NCI-H82 treated with DMSO at 0.1 percent for 48 hours (cell line): Measurements from ENCODE around the gene MSI2.

Experiments
- DNase-seq: peaks from one replicate; lab custom pipeline; 2025; ENCODE audit not compliant: unreplicated experiment; lab: John Stamatoyannopoulos, UW

The MSI2 gene

DNA sequence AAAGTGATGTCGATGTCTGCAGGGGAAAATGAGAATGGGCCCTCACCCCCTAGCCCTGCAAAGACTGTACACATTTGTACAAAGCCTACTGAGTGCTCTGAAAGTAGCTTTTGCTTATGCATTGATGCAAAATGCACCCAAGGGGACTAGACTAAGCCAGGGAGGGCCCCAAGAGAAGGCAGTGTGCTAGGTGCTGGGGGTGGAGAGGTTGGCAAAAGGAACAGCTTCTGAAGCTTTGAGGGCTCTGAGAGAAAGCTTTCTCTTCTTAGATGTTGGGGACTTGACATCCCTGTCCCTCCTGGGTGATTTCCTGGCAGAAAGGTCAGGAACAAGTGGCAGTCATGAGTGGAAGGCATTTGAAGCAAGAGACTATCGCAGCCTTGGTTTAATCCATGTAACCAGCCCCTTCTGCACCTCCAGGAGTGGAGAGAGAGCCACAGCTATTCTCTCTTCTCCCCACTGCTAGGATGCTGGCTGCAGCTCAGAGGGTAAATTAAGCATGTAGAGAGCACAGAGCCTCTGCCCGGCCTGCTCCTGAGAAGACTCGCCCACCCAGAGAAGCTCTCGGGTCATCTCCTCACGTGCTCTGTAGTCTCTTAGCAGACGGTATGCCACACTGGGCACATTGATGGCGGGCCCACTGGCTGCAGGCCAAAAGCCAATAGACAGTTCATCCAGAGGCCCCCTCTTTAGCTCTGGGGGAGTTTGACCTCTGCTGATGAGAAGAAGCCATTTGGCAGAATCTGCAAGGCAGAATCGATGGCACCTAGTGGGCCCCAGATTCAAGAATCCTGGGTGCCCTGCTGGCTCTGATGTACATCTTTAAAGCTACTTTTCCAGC, 221.4 kb downstream of the MSI2 start:
- DNase-seq = no peak

DNA sequence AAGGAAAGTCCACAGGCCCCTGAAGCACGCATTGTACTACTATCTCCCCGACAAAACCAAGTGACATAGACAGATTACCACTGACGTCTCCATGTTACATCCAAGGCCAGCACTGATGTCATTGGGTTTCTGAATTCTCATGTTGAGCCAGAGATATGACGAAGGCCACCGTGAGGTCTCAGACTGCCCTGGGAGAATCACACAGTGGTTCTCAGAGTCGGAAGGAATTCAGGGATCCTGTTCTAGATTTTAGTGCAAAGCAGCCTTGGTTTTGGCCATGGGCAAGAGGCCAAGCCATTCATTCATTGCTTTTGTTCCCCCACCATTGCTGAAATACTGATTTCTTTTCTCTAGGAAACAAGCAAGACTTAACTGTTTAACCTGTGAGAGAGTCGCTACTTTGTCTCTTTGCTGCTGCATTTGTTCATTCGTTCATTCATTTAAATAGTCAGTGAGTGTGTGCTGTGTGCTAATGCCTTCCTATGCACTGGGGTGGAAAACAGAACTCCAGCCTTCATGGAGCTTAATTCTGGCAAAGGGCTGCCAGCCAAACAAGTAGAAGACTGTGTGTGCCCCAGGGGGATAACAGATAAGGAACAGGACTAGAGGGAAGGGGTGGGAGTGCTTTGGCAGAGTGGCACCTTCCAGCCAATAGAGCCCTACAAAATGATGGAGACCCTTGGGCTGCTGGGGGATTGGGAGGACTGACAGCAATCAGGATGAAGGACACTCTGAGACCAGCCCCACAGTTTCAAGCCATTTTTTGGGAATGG, 222.3 kb downstream of the MSI2 start:
- no peak for DNase-seq

DNA sequence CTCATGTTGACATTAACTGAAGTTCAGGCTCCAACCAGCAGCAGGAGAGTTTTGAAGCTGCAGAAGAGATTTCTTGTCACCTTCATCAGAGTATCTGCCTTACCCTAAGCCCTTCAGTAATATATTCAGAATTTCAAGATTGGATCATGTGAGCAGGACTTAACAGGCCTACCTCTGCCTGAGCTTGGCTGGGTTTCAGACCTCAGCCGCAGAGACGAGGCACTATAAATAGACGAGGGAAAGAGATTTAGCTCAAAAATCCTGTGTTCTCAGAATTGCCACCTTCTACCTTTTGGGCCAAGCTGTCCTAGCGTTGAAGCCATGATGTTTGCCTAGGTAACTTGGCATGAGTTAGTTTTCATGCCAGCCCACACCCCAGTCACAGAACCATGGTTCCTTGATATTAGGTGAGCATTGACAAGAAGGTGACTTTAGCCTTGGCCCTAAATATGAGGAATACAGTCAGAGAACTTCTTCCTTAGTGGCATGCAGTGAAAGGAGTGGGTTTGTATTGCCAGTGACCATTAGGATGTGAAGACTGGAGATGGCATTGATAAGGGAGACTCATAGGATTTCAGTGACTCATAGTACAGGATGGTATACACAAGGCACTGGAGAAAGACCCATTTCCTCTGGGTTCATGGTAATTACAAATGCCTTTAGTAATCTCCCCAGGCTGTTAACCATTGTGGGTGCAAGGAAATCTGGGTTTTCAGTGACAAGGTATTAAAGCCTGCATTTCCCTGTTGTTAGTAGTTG, 224.3 kb downstream of the MSI2 start:
- no peak for DNase-seq

DNA sequence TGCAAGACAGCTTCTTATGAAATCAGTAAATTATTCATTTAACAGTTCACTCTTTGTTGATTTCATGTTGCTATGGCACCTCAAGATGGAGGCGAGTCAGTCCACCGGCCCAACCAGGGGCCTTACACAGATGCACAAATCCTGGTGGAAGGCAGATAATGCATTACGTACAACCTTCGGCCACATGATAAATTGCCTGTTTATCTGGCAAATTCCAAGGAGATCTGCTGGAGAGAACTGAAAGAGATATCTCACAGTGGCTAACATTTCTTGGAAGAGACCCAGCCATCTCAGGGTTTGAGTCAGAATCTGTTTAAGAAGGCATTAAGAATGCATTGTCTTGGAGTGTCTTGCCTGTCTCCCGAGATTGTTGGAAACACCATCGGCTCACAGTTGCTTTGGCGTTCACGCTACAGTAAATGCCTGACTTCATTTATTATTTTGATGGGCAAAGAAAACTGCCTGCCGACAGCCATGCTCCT, 225.6 kb downstream of the MSI2 start:
- no peak for DNase-seq

DNA sequence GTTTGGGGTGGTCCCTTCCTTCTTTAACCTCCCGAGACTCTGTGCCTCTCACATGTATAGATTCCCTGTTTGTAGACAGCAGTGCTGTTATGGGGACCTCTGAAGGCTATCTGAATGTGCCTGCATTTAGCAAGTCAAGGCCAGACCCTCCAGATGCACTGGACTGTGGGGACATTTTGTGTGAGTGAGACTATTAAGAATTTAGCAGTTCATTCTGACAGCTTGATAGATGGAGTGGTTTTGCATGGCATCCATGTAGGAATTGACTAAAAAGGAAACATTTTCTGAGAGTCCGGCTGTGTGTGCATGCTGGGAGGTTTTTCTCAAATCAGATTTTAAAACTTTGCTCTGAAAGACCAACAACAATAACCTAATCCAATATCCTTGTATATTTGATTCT, 226.3 kb downstream of the MSI2 start:
- no peak for DNase-seq

DNA sequence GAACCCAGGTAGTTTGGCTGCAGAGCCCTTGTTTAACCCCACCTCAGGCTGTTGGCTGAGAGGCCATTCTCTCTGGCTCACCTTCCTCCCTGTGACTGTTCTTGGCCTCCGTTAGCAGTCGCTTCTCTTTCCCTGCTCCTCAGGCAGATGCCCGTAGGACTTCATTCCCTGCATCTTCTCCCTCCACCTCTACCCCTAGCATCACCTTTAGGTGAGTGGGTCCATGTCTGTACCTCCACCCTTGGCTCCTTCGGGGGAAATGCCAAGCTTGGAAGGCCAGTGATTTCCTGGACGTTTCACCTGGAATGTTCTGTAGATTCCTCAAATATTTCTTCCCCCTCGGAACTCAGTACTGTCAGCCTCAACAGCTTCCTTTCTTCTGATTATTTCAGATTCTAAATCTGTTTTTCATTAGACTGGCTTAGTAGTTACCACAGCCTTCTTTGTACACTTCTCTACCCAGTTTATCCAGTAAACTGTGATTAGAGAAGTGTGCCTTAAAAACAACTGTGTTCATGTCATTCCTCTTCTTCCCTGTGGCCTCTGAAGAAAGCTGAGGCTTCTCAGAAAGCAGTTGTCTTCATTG, 227.9 kb downstream of the MSI2 start:
- no peak for DNase-seq

DNA sequence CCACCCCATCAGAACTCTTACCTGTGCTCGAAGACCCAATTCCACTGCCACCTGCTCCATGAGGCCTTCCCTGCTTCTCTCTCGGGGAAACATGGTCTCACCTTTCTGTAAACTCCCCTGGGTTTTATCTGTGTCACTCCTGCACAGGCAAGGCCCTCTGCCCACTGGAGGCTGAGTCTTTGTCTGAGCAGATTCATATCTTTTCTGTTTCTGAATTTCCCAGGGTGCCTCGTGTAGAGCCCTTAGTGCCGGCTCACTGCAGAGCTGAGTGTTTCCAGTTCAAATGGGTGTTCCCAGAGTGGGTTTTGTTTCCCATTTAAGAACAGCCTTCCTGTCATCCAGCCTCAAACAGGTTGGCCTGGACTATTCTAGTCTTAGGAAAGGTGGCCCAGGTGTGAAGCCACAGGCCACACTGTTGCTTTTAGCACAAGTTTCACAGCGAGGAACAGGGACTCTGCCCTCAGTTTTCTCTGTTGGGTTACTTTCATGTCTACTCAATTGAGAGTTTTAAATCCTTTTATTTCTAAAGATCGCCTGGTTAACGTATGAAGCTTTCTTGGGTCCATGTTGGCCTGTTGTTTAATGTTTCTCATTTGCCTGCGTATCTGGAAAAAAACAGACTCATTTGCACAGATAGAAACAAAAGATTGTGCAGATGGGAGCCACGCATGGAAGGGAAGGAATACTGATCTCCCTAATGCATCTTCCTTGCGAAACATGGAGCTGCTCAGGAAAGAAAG, 228.7 kb downstream of the MSI2 start:
- DNase-seq = no peak

DNA sequence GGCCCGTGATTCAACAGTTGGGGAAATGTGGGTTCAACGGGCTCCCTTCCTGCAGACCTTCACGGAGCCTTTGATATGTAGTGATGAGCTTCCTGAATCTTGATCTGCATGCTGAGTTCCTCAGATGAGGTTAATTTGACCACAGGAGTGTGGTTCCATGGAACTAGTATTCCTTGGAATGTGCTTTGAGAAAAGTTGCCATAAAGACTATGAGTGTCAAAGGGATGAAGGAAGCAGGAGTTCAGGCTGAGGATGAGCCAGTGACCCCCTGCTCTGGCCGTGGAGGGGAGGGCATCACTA, 229.2 kb downstream of the MSI2 start:
- DNase-seq = no peak

DNA sequence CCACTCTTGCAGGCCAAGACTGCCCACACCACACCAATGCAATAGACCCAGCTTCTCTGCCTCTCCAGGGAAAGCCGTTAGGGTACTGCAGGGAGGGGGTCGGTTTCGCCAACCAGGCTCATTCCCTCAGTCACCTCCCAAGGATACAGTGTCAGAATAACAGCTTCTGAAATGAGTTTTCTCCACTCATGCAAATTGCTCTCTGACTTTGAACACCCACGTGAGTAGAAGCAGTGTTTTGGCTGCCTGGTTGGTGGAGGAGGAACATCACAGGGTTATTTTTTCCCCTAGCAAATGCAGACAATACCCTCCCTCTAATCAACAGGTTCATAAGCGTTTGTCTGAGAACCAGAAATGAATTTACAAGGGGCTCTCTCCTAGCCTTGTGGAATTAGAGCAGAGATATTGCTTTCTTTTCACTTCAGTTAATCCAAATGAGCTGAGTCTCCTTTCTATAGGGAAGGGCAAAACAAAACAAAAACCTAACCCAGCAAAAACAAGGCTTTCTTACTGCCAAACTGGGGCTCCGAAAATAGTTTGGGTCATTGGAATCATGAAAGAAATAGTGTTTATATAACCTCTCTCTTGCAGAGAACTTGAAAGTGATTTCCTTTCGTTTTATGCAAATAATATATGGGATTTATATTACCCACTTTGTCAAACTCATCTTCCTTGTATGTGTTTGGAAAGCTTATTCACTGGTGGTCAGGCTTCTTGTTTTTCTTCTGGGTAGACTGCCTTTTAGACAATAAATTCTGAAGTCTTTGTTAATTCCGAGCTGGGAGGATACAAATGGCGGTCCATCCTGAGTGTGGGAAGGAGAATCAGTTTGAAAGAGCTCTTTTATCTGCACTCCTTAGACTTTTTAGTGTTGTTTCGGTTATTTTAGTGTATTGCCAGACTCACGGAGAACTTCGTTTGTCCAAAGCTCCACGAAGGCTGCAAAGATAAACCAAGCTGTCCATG, 229.9 kb downstream of the MSI2 start:
- DNase-seq = no peak

DNA sequence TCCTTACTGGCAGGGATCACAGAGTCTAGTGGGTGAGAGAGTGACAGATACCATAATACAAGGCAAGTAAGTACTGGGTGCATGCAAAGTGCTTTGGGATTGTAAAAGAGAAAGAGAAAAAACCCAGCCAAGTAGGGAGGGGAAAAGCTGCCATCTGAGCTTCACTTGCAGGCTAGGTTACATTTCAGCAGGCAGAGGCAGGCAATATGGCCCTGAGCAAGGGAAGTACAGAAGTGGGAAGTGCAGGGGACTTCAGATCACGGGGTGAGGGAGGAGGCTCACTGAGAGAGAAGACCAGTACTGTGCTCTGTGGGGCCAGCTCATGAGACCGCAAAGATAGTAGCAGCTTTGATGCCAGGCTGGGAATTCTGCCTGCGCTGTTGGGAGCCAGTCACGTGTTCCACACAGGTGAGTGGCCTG, 230.6 kb downstream of the MSI2 start:
- no peak for DNase-seq

DNA sequence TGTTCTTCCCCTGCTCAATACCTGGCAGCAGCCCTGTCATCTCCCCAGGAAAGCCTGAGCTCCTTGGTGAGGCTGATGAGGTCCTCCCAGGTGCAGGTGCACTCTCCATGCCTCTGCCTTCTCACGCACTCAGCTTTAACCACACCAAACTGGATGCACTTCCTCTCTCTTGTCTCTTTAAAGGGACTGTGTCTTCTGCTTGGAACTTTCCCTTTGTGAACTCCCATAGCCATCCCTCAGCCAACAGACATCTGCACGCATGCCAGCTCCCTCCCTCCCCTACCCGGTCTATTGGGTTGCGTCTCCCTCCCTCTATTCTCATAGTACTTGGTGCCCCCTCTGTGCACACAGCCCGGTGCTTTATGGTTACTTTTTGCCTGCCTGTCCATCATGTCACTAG, 231.2 kb downstream of the MSI2 start:
- DNase-seq = no peak

DNA sequence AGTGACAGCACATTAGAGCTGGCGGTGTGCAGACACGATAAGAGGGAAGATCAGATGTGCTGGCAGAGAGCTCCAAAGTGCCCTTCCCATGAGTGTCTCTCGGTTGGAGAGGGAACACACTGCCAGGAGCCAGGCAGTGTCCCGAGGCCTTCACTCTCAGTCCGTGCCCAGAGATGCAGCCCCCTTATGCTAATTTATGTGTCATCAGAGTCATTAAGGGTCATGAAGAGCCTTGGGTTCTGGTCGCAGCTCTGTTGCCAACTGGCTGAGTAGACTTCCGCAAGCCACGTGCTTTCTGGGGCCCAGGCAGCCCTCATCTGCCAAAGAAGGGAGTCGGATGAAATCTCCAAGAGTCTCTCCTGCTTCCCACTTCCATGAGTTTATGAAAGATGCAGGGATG, 232.5 kb downstream of the MSI2 start:
- DNase-seq = no peak

DNA sequence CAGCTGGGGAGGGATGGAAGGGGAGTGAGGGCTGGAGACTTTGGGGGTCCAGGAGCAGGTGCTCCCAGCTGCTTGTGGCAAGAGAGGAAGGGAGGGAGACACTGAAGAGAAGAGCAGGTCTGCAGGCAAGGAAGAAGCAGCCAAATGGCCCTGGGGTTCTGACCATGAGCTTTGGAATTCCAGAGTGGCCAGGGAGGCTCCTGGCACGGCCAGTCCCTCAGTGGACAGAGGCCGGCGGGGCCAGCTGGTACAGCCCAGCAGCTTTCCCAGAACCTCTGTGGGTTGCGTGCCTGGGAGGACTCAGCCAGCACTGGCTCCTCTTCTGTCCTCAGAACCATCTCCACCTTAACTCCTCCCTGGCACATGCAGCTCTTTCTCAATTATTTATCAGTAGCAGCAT, 233.0 kb downstream of the MSI2 start:
- DNase-seq = no peak

DNA sequence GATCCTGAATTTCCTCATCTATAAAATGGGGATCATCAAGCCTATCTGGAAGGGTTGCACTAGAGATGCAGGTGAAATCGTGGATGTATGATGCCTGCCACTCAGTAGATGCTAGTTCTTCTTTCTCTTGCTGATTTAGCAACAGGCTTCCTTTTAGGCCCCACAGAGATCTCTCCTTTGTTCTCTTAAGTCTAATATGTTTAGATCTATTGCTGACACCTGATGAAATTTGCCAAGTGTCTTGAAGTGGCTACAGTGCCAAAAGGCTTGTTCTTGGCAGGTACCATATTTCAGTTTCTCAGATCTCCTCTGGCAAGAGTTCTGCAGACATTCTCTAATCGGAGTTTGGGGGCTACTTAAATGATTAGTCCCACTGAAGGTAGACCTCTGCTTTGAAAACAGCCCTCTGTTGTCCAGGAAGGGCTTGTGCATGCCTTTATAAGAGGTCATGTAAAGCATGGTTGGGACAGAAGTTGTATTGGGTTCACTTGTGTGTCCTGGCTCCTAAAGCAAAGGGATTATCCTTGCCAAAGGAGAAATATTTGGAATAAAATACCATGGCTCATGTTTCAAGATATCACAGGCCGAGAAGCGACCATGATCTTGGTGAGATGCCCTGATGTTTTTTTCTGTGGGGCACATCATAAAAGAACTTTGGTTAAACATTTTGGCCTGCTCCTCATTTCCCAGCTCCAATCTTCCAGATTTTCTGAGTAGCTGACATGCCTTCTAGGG, 234.0 kb downstream of the MSI2 start:
- no peak for DNase-seq

DNA sequence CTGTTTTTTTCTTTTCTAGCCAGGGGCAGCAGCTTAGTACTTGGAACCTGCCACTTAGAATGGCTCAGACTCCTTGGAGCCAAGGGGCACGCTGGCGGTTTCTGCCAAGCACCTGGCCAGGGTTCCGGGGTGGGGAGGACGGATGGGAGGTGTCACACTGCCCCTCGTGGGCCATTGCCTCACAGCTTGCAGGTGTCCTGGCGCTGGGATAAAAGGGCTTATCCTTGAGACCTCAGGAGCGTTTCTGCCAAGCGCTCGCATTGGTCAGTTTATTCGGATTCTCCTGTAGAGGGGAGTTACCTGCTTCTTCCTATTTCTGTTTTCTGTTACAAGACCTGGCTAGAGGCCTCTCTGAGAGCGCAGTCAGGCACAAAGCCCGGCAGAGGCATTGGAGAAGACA, 234.6 kb downstream of the MSI2 start:
- DNase-seq = no peak

DNA sequence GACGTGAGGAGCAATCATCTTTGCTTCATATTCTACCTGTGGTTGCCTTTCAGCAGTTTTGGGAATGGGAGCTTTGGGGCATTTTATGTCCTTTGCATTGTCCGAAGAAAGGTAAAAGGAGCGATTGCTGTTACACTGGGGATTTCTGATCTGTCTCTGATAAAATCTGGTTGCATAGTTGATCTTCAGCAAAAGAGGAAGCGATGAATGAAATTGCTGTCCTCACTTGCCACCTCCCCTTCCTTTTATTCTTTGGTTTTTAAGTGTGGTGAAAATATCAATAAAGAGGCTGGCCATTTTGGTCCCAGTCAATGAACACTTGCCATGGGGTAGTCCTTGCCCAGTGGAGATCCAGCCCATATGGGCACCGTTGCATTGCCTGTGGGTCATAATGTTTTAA, 236.8 kb downstream of the MSI2 start:
- no peak for DNase-seq

DNA sequence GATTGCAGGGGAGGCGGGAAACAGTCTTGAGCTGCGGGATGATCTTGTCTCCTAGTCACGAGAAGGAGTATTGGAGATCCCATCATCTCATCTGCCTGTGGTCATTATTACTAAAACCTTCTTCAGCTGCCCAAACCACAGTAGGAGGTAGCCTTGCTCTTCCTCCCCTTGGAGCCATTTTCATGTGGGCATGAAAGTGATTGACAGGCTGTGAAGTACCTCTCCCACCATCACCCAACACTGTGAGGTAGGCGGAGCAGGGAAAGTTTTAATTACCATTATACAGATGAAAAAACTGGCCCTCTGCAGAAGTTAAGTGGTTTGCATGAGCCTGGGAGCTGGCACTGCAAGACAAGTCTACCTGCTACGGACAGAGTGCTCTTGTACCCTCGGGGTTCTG, 237.3 kb downstream of the MSI2 start:
- no peak for DNase-seq

DNA sequence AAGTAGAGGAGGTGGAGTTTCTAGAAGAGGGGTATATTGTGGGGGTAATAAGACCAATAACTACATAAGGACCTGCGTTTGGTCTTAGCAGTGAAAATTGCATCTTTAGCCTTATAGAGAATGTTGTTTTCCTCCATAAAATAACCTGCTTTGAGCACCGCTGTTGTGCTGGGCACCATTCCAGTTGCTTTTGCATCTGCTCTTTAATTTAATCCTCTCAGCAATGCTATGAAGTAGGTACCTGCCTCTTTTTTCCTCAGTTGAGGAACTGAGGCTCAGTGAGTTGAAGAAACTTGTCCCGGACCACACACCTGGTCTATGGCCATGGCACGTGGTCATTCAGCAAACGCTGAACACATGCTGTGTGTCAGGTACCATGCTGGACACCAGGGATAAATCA, 238.1 kb downstream of the MSI2 start:
- no peak for DNase-seq

DNA sequence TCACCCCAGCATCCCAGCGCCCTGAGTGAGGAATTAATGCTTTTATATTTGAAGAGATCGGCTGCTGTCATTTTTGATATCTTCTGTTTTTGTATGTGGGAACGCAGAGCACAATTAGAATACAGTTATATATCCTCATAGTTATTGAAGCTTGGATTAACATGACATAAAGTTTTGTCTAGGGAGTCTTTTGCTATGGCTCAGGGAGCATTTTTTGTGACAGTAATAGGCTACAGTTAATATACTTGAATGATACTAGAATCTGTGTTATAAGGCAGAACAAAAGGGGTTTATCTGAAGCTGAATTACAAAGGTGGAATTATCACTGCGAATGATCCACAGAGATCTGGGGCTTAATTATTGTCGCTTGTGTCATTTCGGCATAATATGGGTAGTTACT, 239.4 kb downstream of the MSI2 start:
- DNase-seq = no peak
